C4-2B (cell line): ENCODE measurements around the gene PPL.

Source experiments
- ZFX ChIP-seq: fragments of 450-650 bp; IDR thresholded peaks from 2 replicates; pipeline ENCODE4 v1.6.1; 2017
- TF ChIP-seq, protein P1 (sequence below): fragments of 450-650 bp; conservative IDR thresholded peaks from 2 replicates; pipeline ENCODE4 v1.5.1; 2017; ENCODE audit warnings: mild to moderate bottlenecking

GRCh38 chr16:4888428-4889135, 48.4 kb downstream of the PPL start:
- TF ChIP-seq, protein P1, sequence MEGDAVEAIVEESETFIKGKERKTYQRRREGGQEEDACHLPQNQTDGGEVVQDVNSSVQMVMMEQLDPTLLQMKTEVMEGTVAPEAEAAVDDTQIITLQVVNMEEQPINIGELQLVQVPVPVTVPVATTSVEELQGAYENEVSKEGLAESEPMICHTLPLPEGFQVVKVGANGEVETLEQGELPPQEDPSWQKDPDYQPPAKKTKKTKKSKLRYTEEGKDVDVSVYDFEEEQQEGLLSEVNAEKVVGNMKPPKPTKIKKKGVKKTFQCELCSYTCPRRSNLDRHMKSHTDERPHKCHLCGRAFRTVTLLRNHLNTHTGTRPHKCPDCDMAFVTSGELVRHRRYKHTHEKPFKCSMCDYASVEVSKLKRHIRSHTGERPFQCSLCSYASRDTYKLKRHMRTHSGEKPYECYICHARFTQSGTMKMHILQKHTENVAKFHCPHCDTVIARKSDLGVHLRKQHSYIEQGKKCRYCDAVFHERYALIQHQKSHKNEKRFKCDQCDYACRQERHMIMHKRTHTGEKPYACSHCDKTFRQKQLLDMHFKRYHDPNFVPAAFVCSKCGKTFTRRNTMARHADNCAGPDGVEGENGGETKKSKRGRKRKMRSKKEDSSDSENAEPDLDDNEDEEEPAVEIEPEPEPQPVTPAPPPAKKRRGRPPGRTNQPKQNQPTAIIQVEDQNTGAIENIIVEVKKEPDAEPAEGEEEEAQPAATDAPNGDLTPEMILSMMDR: no peak
- no peak for TF ChIP-seq ZFX
